GM12878 (cell line): ENCODE data around the gene AEBP1.

ENCODE experiments used
- BHLHE40 ChIP-seq, 2 experiments: fragments of 450-650 bp in 1 of 2; IDR thresholded peaks; 2 replicates each; pipeline ENCODE4 v1.6.1; 2011 to 2017; ENCODE audit warnings: low read depth in 2 of 2, borderline replicate concordance in 1 of 2, improper control_type of control experiment in 1 of 2, low read length in 1 of 2, mild to moderate bottlenecking in 1 of 2
- RAD21 ChIP-seq: IDR thresholded peaks from 2 replicates; pipeline ENCODE4 v1.6.1; 2011; ENCODE audit warnings: mild to moderate bottlenecking, low read depth, low read length, moderate library complexity; ENCODE audit not compliant: insufficient read depth
- TF ChIP-seq, protein P1 (sequence below), 3 experiments: IDR thresholded peaks in 2 of 3; conservative IDR thresholded peaks in 1 of 3; 2 replicates each; pipeline ENCODE4 v1.5.1; 2011; ENCODE audit warnings: low read depth in 3 of 3, low read length in 3 of 3, mild to moderate bottlenecking in 3 of 3, control low read depth in 2 of 3, moderate library complexity in 2 of 3, inconsistent platforms in 1 of 3, mixed read lengths in 1 of 3; ENCODE audit not compliant: control insufficient read depth in 2 of 3, insufficient read depth in 1 of 3; ENCODE audit errors: extremely low read depth in 1 of 3

DNA sequence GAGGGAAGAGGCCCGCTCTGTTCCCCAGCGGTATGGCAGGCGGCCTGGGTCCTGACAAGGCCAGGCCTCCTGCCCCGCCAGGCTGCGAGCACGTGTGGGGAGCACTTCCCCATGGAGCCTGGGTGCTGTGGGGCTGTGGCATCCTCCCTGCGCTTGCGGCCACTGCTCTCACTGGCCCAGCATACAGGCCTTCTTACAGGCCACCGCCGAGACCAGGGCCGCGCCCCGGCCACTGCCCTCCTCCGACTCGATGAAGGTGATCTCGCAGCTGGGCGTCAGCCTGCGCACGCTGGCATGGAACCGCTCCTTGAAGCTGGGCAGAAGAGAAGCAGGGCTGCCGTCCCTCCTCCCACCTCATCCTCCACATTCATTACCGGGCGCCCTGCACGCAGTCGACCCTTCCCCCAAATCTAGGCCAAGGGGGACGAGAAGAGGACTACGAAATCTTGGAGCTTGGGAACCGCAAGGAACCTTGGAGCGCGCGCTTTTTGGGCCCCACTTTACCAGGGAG is 40.9 kb downstream of the AEBP1 start:
- TF ChIP-seq, protein P1, sequence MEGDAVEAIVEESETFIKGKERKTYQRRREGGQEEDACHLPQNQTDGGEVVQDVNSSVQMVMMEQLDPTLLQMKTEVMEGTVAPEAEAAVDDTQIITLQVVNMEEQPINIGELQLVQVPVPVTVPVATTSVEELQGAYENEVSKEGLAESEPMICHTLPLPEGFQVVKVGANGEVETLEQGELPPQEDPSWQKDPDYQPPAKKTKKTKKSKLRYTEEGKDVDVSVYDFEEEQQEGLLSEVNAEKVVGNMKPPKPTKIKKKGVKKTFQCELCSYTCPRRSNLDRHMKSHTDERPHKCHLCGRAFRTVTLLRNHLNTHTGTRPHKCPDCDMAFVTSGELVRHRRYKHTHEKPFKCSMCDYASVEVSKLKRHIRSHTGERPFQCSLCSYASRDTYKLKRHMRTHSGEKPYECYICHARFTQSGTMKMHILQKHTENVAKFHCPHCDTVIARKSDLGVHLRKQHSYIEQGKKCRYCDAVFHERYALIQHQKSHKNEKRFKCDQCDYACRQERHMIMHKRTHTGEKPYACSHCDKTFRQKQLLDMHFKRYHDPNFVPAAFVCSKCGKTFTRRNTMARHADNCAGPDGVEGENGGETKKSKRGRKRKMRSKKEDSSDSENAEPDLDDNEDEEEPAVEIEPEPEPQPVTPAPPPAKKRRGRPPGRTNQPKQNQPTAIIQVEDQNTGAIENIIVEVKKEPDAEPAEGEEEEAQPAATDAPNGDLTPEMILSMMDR (IDR thresholded peaks at IDR 0.05 in 2 of 3, conservative IDR thresholded peaks at IDR 0.05 in 1 of 3; ENCODE audit: control insufficient read depth in 2 of 3, extremely low read depth in 1 of 3, insufficient read depth in 1 of 3, low read depth in 3 of 3, low read length in 3 of 3) = no peak
- TF ChIP-seq RAD21 (no peak), BHLHE40 (IDR thresholded peaks at IDR 0.05; ENCODE audit: borderline replicate concordance in 1 of 2, low read depth in 2 of 2, low read length in 1 of 2) (no peak)
